Erythroblast (primary cell): ENCODE results near the gene ANKUB1.

Source experiments
- DNase-seq, 2 experiments: peaks; one replicate each; lab custom pipeline; 2025; lab: John Stamatoyannopoulos, UW
- GATA1 ChIP-seq: IDR thresholded peaks from 2 replicates; pipeline ENCODE4 v1.6.1; 2011; ENCODE audit warnings: low read depth, mild to moderate bottlenecking, control low read depth, low read length, moderate library complexity
- POLR2A ChIP-seq: IDR thresholded peaks from 2 replicates; pipeline ENCODE4 v1.6.1; 2011; ENCODE audit warnings: mild to moderate bottlenecking, low read length

Gene ANKUB1

GRCh38 chr3:149815728-149816127 lies 23.4 kb upstream of the ANKUB1 start:
- no peak for TF ChIP-seq POLR2A
- TF ChIP-seq GATA1 = no peak
- DNase-seq = no peak

- DNase-seq = no peak
- TF ChIP-seq POLR2A (no peak), GATA1 (no peak)
Measured at GRCh38 chr3:149815321-149815720, 23.0 kb upstream of the ANKUB1 start.

DNA sequence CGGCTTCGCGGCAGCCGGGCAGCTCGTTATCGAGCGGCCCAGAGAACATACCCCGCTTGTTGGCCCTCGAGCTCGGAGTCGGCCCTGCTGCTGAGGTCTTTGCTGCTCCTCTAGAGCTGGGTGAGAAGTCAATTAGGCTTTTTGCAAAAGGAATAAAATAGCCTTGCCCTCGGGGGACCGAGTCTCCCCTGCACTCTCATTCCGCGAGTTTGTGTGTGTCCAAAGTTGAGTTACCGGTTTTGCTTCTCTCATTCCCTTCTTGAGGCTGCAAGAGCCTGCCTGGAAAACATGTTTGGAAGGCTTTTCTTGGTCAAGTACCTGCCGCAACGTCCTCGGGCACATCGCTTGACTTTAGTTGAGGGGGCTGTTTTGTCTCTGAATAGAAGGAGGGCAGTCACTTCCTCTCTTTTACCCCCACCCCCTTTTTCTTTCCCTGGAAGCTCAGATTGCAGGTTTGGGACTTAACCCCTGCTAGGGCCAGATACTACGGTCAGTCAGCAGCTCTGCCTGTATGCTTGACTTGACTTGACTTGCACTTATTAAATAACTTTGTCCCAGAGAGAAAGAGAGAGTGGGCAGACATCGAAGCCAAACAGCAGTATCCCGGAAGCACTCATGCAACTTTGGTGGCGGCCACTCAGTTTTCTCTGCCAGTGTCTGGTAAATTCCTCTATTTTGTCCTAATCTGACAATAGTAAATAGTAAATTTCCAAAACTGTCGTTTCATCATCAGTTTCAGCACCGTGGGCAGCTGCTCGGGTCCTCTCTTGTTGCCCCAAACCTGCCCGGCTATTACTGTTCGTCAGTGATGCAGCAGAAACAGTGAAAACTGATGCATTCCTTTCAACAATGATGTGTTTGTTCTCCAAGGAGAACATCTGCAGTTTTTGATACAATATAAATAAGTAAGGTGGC lies 21.3 kb upstream of the ANKUB1 start:
- no peak for TF ChIP-seq GATA1
- TF ChIP-seq POLR2A = no peak
- peak; percentile 55 to 65 for DNase-seq

DNA sequence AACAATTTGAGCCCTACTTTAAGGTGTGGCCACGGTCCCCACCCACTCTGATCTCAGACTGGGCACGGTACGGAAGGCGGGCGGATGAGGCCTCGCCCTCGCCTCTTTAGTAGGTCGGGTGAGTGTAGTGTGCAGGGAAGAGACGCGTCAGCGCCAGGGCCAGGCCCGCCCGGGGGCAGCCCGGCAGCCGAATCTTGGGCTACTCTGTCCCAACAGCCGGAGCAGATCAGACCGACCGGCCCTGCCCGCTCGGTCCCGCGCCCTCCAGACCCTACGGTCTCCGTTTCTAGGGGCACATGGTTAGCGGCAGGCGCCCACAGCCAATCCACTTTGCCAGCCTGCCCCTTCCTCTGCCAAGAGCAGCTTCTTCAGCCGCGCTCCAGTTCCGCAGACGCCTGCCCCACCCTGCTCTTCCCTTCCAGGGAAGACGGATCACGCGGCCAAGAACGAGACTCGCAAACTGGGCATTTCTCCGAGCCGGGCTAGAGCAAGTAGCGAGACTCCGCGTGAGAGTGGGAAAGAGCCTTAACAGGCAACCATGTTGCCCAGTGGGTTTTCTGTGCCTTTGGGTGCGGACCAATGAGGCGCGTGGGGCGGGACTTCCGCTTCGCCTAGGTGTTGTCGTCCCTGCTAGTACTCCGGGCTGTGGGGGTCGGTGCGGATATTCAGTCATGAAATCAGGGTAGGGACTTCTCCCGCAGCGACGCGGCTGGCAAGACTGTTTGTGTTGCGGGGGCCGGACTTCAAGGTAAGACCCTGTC lies 20.4 kb upstream of the ANKUB1 start, which contains the start of gene RNF13:
Gene RNF13, plus strand, starts transcription at position 610 of the 761 bp plus-strand sequence. CDS start 32,812 bp downstream, outside the sequence.
- TF ChIP-seq GATA1 (no peak), POLR2A (peak; percentile 90)

GRCh38 chr3:149812165-149812605 lies 19.8 kb upstream of the ANKUB1 start:
- TF ChIP-seq POLR2A = no peak
- no peak for TF ChIP-seq GATA1
- no peak for DNase-seq

More for the DNA sequence above, 20.4 kb upstream of the ANKUB1 start, which contains the start of gene RNF13:
- DNase-seq = peak; percentile 91 to 94

DNA sequence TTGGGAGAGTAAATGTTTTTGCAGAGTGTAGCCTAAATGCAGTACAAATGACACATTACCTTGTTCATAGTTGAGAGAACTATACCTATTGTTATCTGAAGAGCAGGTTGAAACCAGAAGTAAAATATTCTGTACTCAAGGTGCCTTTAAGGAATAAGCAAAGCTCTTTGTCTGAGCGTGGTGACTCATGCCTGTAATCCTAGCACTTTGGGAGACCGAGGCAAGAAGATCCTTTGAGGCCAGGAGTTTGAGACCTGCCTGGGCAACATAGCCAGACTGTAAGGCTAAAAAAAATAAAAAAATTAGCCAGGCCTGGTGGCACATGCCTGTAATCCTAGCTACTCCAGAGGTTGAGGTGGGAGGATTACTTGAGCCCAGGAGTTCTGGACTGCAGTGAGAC lies 18.5 kb upstream of the ANKUB1 start:
- DNase-seq = no peak
- TF ChIP-seq POLR2A (no peak), GATA1 (no peak)

DNA sequence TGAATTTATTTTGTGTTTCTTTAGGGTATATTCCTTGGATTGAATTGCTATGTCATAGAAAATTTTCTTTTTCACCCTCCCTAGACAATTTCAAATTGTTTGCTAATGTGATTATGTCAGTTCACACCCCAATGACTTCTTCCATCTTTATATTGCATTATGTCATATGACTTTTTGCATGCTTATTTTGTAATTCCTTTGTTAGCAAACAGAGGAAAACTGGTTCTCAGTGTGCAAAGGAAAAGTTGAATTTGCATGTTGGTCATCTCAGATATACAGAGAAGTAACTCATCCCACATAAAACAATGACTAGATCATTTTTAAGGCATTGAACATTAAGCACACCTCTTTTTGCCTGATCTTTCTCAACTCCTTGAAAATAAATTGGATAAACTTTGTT lies 17.3 kb upstream of the ANKUB1 start:
- no peak for DNase-seq

DNA sequence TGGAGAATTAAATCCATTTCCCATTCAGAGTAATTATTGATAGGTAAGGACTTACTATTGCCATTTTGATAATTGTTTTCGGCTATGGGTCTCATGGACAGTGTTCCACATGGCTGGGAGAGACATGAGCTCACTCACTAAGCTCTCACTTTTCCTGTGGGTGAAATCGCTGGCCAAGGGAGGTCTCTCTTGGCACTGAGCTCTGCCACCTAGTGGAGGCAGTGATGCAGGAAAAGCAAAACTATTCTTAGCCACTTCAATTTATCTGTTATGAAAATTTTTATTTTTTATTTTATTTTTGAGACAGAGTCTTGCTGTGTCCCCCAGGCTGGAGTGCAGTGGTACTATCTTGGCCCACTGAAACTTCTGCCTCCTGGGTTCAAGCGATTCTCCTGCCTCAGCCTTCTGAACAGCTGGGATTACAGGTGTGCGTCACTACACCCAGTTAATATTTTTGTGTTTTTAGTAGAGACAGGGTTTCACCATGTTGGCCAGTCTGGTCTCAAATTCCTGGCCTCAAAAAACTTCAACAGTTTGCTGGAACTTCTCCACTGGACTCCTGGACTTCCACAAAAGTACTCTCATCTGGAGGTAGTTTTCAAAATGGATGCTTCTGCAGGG lies 16.0 kb upstream of the ANKUB1 start:
- peak; percentile 49 to 64 for DNase-seq
- TF ChIP-seq GATA1 (no peak), POLR2A (no peak)

More for the DNA sequence above, 17.3 kb upstream of the ANKUB1 start:
- no peak for TF ChIP-seq GATA1
- no peak for TF ChIP-seq POLR2A

GRCh38 chr3:149806171-149806778 lies 13.9 kb upstream of the ANKUB1 start:
- TF ChIP-seq POLR2A (no peak), GATA1 (no peak)
- no peak for DNase-seq

- TF ChIP-seq POLR2A = no peak
- no peak for TF ChIP-seq GATA1
- no peak for DNase-seq
Measured at GRCh38 chr3:149801639-149802038, 9.3 kb upstream of the ANKUB1 start.

GRCh38 chr3:149801195-149801594 lies 8.8 kb upstream of the ANKUB1 start:
- no peak for TF ChIP-seq POLR2A
- no peak for TF ChIP-seq GATA1
- DNase-seq = no peak

DNA sequence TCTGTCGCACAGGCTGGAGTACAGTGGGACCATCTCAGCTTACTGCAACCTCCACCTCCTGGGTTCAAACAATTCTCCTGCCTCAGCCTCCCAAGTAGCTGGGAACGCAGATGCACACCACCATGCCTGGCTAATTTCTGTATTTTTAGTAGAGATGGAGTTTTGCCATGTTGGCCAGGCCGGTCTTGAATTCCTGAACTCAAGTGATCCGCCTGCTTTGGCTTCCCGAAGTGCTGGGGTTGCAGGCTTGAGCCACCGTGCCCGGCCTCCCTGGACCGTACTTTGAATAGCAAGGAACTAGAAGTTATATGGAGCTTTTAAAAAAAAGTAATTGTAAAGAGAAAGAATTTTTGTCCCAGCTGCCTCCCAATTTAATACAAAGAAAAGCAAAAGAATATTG lies 8.3 kb upstream of the ANKUB1 start:
- no peak for DNase-seq
- no peak for TF ChIP-seq GATA1
- no peak for TF ChIP-seq POLR2A

DNA sequence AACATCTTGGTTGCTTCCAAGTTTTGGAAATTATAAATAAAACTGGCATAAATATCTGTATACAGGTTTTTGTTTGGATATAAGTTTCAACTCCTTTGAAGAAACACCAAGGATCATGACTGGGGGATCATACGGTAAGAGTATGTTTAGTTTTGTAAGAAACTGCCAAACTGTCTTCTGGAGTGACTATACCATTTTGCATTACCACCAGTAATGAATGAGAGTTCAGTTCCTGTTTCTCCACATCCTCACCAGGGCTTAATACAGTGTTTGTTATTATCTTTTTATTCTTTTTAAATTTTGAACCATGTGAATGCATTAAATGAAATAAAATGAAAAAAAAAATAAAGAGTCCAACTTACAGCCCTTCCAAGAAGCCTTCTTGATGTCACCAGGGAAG lies 3.7 kb upstream of the ANKUB1 start:
- no peak for DNase-seq

More for the DNA sequence above, 3.7 kb upstream of the ANKUB1 start:
- TF ChIP-seq POLR2A = no peak
- TF ChIP-seq GATA1 = no peak
